Stimulated activated CD4-positive, alpha-beta T cell treated with anti-CD3 and anti-CD28 coated beads, Interleukin-4, amount 100 ng/mL, for 48 hours (primary cell): ENCODE results near the gene CDC42BPB.

Source experiments
- DNase-seq, 2 donors: peaks; one replicate each; pipeline ENCODE4 v3.0.0-alpha.2; 2020; ENCODE audit warnings: low read depth in 2 of 2

The CDC42BPB gene

DNA sequence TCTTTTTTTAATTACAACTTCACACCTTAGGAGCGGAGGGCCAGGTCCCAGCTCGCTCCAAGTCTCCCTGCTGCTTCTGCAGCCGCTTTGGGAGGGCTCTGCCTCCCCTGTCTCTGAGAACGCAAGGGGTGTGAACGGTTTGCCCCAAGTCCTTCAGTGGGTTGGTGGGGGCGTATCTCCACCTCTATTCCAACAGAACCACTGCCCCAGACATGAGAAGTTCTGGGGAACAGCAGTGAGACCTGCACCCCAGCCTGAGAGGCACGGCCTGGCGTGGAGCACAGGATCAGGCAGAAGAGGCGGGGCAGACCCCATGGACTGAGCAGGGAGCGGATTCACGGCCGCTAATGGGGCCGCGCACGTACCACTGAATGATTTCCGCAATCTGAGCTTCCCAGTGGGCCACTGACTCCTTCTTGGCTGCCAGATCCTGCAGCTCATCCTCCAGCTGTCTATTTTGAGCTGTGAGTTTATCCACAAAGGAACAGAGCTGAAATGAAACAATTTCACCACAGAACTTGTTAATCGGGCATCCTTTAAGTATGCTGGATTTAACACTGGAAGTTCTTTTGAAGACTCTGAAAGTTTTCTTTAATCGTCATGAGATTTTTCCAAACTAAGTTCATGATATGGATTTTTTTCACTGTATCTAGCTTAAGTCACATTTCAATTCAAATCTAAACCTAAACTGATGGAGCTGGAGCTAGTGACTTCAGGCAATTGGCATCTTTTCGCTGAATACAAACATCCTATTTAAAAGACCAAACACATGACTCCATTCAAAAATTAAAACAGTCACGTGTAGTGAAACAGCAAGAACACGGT, 90.5 kb downstream of the CDC42BPB start:
- DNase-seq: no peak

DNA sequence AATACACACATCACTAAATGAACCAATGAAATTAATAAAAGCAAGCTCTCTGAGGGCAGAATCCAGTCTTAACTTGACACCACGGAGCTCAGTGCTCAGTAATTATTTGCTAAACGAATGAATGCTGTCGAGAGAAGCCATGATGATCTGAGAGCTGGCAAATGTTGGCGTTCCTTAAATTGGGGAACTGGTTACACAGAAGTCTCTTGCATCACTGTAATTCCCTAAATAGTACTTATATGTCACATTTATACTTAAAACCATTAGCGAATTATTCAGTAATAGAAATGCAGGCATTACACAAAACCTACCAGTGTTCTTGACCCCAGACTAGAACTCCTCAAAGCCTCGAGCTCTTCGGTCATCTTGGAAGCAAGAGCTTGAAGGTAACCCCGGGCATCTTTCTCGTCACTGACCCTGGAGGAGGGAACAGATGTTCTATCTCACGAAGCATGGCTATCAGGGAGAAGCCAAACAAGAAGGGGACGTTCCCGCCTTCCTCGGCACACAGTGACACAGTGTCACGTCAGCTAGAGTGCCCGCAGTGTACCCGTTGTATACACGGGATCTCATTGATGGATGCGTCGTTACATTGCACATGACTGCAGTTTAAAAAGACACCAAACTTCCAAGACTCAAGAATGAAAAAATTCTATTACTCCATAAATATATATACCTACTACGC, 91.2 kb downstream of the CDC42BPB start:
- no peak for DNase-seq

DNA sequence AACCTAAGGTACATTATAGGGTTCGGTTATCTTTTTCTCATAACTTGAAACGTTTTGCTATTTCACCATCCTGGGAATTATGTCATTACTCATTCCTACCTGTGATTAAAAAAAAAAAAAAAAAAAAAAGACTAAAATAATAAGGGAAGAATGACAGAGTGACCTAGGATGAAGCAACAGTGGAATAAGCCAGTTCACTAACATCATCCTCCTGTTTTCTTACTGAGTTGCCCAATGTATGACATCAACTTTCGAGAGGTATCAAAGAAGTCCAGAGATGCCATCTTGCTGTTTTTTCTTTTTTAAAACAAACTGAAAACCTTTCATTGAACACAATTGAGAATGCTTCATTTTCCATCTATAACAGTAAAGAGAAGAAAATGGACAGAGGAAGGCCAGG, 92.1 kb downstream of the CDC42BPB start:
- no peak for DNase-seq

- DNase-seq: no peak
Measured at GRCh38 chr14:102964152-102964730, 93.1 kb downstream of the CDC42BPB start.

DNA sequence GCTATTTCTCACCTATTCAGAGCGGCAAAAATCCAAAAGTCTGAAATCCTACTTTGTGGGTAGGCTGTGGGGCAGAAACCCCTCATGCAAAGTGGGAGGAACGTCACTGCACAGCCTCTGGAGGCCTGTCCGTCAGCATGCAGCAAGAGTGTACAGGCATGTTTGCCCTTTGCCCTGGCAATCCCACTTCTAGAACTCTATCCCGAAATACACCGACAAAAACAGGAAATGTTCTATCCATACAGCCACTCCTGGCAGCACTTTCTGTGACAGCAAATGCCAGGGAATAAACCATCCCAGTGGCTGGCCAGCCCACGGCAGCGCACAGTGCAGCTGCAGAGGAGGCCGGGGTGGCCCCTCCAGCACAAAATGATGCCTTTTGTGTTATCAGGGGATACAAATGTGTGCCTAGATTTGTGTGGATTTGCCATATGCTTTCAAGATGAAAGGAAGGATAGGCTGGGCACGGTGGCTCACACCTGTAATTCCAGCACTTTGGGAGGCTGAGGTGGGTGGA, 95.2 kb downstream of the CDC42BPB start:
- no peak for DNase-seq

GRCh38 chr14:102958461-102958860, 98.9 kb downstream of the CDC42BPB start:
- DNase-seq: no peak

DNA sequence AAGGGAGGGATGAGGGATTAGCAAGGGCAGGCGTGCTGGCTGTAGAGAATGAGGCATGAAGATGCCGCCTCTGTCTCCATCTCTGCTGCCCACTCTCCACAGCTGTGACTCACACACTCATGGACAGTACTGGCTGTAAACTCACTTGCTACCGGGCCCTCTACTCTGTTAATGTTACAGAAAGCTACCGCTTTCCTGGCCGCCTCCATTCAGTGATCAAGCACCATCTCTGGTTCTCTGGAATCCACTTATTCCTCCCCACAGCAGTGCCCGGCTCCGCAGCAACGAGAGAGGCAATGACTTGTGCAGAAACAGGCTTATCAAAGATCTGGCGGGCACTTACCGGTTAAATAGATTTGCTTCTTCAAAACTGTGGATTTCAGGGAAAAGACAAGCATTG, 100.1 kb downstream of the CDC42BPB start:
- DNase-seq: no peak

DNA sequence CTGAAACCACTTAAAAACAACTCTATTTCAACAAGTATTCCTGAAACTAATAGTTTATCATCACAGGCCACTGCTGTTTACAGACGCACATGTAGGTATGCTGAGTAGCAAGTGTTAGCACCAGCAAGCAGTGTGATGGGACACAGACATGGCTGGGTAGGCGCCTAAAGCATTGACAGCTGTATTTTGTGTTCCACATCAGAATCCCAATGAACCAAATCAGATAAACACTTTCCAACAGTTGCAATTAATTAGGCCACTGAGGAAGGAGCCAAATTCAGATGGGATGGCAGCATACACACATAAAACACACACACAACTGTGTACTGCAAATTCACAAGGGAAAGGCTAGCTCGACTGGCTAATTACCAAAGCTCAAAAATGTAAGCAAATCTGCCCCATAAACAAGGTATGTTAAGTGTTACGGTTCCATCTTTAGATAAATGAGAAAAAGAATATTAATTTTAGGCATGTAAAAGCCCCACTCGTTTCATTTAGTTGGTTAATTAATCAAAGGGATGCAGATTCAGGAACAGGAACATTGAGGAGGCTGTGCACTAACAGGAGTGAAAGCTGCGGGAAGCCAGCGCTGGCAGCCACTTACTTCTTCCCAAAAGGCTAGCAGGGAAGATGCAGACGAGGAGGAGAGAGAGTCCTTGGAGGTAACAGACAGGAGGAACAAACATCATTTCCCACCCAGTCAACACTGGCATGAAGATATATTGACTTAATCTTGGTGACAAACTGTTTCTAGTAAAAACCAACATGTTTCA, 101.5 kb downstream of the CDC42BPB start:
- no peak for DNase-seq

DNA sequence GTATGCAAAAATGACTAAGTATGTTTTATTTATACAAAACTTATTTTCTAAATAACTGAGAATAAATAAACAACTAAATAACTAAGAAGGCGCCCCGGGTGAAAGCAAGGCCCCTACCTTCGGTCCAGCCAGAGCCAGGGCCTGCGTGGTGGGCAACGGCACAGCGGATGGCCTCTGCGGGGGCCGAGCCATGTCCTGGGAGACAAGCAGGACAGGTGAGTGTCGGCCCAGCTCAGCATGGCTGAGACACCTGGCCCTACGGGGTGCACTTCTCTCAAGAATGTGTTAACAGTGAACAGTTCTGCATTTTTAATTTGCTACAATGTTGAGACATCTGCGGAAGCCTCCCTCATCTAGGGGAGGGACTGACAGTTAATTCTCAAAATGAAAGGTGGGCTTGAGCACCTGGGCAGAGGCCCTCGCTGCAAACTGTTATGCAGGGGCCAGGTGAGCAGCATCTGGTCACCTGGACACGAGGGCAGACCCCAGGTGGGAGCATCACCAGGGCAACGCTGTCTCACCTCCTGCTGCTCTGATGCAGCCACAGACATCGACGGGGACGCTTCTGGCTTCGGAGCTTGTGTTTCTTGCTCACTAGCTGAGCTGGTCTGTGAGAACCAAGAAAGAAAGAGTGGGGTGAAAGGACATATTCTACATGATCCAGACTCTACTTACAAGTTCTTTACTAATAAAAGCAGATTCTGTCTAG, 103.1 kb downstream of the CDC42BPB start:
- DNase-seq: no peak

- DNase-seq: no peak
Measured at GRCh38 chr14:102953100-102953499, 104.2 kb downstream of the CDC42BPB start.

DNA sequence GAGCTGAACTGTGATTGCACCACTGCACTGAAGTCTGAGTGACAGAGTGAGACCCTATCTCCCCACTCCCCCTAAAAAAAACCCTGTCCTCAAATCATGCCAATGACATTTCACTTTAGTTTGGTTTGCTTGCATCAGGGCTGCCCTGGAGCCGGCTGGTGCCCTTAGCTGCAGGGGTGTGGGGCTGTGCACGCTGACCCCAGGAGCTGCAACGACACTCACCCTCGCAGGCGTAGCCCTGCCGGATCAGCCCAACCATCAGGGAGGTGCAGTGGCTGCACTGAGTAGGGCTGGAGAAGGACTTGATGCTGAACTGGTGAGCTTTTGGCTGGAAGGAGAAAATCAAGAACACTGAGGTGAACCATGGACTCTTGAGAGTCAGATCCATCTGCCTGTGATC, 105.1 kb downstream of the CDC42BPB start:
- DNase-seq: no peak

GRCh38 chr14:102951799-102952198, 105.5 kb downstream of the CDC42BPB start:
- no peak for DNase-seq

GRCh38 chr14:102951034-102951433, 106.3 kb downstream of the CDC42BPB start:
- no peak for DNase-seq

GRCh38 chr14:102949801-102950451, 107.4 kb downstream of the CDC42BPB start:
- DNase-seq: no peak

DNA sequence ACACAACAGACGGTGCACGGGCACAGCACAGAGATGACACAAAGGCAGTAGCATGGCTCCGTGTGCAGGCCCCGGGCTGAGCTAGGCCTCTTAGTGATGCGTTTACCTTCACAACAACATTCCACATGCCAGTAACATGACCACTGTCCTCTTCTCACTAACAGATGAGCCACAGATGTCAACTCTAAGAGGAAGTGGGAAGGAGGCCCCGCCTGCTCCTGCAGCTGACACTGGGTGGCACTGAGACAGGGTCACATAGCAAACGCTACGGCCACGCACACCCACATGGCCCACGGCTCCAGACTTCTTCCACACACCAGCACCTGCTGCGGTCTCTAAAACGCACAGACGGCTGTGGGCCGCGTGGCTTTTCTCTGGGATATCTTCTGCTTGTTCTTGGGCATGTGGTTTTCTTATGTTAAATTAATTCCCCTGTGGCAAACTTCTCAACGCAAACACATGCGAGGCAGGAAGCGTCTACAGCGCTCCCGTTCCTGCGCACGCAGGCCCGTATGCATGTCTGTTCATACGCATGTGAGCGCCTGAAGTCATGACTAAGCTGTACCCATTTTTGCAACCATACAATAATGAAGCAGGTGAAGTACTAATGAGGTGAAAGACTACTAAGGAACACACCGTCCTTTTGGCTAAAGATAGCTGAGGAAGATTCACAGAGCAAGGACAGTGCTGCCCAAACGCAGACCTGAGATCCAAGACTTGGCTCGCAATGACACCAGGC, 108.1 kb downstream of the CDC42BPB start:
- peak in 1 of 2 donors; percentile 24 for DNase-seq

DNA sequence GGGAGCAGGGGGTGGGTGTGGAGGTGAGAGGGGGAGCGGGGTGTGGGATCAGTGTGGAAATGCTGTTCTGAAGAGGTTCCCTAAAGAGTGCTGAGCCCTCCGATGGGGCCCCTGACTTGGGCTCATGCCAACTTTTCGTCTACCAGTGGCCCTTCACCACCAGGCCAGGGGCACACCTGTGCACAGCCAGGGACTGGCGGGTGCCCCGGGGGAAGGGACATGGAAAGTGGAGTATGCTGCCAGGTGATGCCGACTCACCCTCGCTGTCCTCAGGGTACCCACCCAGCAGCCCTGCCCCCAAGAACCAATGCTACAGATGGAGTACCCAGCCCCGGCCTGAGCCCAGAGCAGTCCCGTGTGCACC, 108.7 kb downstream of the CDC42BPB start:
- no peak for DNase-seq

DNA sequence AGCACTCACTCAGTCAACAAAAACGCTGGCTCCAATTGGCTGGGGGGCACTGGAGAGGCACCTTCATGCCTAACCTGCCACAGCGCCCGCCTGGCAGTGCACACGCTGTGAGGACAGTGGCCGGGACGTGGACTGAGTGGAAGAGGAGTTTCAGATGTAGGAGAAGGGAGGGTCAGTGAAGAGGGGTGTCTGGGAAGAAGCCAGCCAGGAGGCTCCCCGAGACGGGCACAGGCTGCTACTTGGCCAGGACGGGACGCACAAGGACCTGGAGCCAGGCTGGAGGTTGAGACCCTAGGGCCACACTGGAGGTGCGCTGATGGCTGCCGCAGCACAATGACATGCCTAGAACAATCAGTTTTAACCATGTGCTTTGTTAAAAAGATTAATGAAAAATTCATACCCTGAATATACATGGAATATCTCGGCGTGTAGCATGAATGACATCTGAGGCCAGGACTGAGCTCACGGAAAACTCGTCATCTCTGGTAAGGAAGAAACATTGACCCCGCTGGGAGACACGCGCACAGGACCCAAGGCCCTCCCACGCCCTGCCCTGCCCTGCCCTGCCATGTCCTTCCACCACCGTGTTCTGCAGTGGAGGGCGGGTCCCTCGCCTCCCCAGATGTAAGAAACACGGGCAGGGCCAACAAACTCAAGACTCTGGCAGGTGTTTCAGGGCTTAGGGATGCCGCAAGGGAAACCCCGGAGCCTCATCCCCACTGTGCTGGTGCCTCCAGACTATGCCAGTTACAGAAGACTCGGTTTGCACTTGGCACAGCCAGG, 109.8 kb downstream of the CDC42BPB start:
- no peak for DNase-seq

GRCh38 chr14:102945346-102946130, 111.8 kb downstream of the CDC42BPB start:
- no peak for DNase-seq
